Measurements from ENCODE around the gene RHOF. TPM values are rescaled to one million over a fixed set of nuclear protein-coding genes. Genes with fewer than 3 reads are reported as not detected.

The RHOF gene
- total and polyA plus RNA-seq, 4 donors: 15.1 to 34.7 (median 24.8) TPM

GRCh38 chr12:121753844-121754264 lies 39.6 kb downstream of the RHOF start:
- H3K27me3 ChIP-seq (ENCODE audit: control insufficient read depth in 3 of 3, insufficient read depth in 3 of 3, low read length in 2 of 3): no peaks in the 10 kb centered on the region
- H3K4me3 ChIP-seq: no peak overlapping the region
- peaks cover 4 to 9% (median 8%) of the 10 kb centered on the region in 4 donors for H3K36me3 ChIP-seq (ENCODE audit: control insufficient read depth in 4 of 4, insufficient read depth in 4 of 4, low read length in 4 of 4)
- TF ChIP-seq, protein P1, sequence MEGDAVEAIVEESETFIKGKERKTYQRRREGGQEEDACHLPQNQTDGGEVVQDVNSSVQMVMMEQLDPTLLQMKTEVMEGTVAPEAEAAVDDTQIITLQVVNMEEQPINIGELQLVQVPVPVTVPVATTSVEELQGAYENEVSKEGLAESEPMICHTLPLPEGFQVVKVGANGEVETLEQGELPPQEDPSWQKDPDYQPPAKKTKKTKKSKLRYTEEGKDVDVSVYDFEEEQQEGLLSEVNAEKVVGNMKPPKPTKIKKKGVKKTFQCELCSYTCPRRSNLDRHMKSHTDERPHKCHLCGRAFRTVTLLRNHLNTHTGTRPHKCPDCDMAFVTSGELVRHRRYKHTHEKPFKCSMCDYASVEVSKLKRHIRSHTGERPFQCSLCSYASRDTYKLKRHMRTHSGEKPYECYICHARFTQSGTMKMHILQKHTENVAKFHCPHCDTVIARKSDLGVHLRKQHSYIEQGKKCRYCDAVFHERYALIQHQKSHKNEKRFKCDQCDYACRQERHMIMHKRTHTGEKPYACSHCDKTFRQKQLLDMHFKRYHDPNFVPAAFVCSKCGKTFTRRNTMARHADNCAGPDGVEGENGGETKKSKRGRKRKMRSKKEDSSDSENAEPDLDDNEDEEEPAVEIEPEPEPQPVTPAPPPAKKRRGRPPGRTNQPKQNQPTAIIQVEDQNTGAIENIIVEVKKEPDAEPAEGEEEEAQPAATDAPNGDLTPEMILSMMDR (IDR thresholded peaks at IDR 0.05; ENCODE audit: control extremely low read depth, extremely low read depth): no peak
- 64 to 85% methylated on average over 12 of the region's 12 CpGs for WGBS, 2 donors
- ATAC-seq (ENCODE audit: insufficient read depth, low FRiP score) (peak; percentile 29), DNase-seq (no peak)
- peak overlapping the region; percentile 61 to 80 for H3K27ac ChIP-seq (ENCODE audit: low read depth in 1 of 2, low read length in 1 of 2)
- no peak overlapping the region for H3K9ac ChIP-seq (ENCODE audit: insufficient read depth in 1 of 2, low read length in 2 of 2)
- no peaks in the 10 kb centered on the region for H3K9me3 ChIP-seq (ENCODE audit: control insufficient read depth in 4 of 4, insufficient read depth in 3 of 4, low read length in 3 of 4)
- H3K4me1 ChIP-seq (ENCODE audit: control insufficient read depth in 5 of 5, insufficient read depth in 5 of 5, low read length in 5 of 5): peaks cover 0 to 4% (median 0%) of the 10 kb centered on the region in 5 donors

GRCh38 chr12:121751749-121752351 lies 41.6 kb downstream of the RHOF start:
- WGBS, 2 donors: 95 to 97% methylated on average over 12 of the region's 12 CpGs
- ATAC-seq (ENCODE audit: insufficient read depth, low FRiP score) (no peak), DNase-seq (no peak)
- TF ChIP-seq, protein P1 (IDR thresholded peaks at IDR 0.05; ENCODE audit: control extremely low read depth, extremely low read depth): no peak
- Histone ChIP-seq H3K36me3 (ENCODE audit: control insufficient read depth in 4 of 4, insufficient read depth in 4 of 4, low read length in 4 of 4) (peaks cover 4 to 9% (median 8%) of the 10 kb centered on the region in 4 donors), H3K4me3 (no peak overlapping the region), H3K9ac (ENCODE audit: insufficient read depth in 1 of 2, low read length in 2 of 2) (no peak overlapping the region), H3K9me3 (ENCODE audit: control insufficient read depth in 4 of 4, insufficient read depth in 3 of 4, low read length in 3 of 4) (no peaks in the 10 kb centered on the region), H3K4me1 (ENCODE audit: control insufficient read depth in 5 of 5, insufficient read depth in 5 of 5, low read length in 5 of 5) (peaks cover 0 to 12% (median 0%) of the 10 kb centered on the region in 5 donors), H3K27ac (ENCODE audit: low read depth in 1 of 2, low read length in 1 of 2) (no peak overlapping the region), H3K27me3 (ENCODE audit: control insufficient read depth in 3 of 3, insufficient read depth in 3 of 3, low read length in 2 of 3) (no peaks in the 10 kb centered on the region)

GRCh38 chr12:121751034-121751433 lies 42.5 kb downstream of the RHOF start:
- ATAC-seq (ENCODE audit: insufficient read depth, low FRiP score): no peak
- Histone ChIP-seq H3K4me3 (no peak overlapping the region), H3K4me1 (ENCODE audit: control insufficient read depth in 5 of 5, insufficient read depth in 5 of 5, low read length in 5 of 5) (peaks cover 0 to 12% (median 0%) of the 10 kb centered on the region in 5 donors), H3K36me3 (ENCODE audit: control insufficient read depth in 4 of 4, insufficient read depth in 4 of 4, low read length in 4 of 4) (peaks cover 4 to 9% (median 8%) of the 10 kb centered on the region in 4 donors), H3K9me3 (ENCODE audit: control insufficient read depth in 4 of 4, insufficient read depth in 3 of 4, low read length in 3 of 4) (no peaks in the 10 kb centered on the region), H3K27ac (ENCODE audit: low read depth in 1 of 2, low read length in 1 of 2) (no peak overlapping the region), H3K9ac (ENCODE audit: insufficient read depth in 1 of 2, low read length in 2 of 2) (no peak overlapping the region), H3K27me3 (ENCODE audit: control insufficient read depth in 3 of 3, insufficient read depth in 3 of 3, low read length in 2 of 3) (no peaks in the 10 kb centered on the region)
- TF ChIP-seq, protein P1 (IDR thresholded peaks at IDR 0.05; ENCODE audit: control extremely low read depth, extremely low read depth): no peak
- no peak for DNase-seq
- 100% methylated on average over 1 of the region's 1 CpG for WGBS, 2 donors
